Esophagus squamous epithelium (tissue), 5 donors: ENCODE data around the gene CLCN3. TPM values are rescaled to one million over a fixed set of nuclear protein-coding genes. Genes with fewer than 3 reads are reported as not detected.

Source experiments
- DNase-seq: peaks from one replicate; lab custom pipeline; 2025; lab: John Stamatoyannopoulos, UW
- H3K27ac ChIP-seq, 4 donors: fragments of 200-600 bp; sonication (generic); one replicate each; pipeline ENCODE4 v1.5.1; 2016 to 2019; ENCODE audit warnings: mild to moderate bottlenecking in 1 of 4
- H3K27me3 ChIP-seq, 4 donors: fragments of 200-600 bp; sonication (generic); 1 replicate in 3 of 4; 2 replicates in 1 of 4; pipeline versions ENCODE4 v1.5.1 to v1.6.0; 2017 to 2021; ENCODE audit warnings: antibody characterized with exemption in 1 of 4
- H3K36me3 ChIP-seq, 3 donors: fragments of 200-600 bp; sonication (generic); one replicate each; pipeline ENCODE4 v1.5.1; 2016 to 2019
- H3K4me1 ChIP-seq, 3 donors: fragments of 200-600 bp; sonication (generic); one replicate each; pipeline ENCODE4 v1.5.1; 2017 to 2019
- H3K4me3 ChIP-seq, 4 donors: fragments of 200-600 bp; sonication (generic); 1 replicate in 3 of 4; 2 replicates in 1 of 4; pipeline ENCODE4 v1.5.1; 2016 to 2019; ENCODE audit warnings: mild to moderate bottlenecking in 2 of 4, moderate library complexity in 1 of 4
- H3K9me3 ChIP-seq, 3 donors: fragments of 200-600 bp; sonication (generic); one replicate each; pipeline ENCODE4 v1.5.1; 2016 to 2019
- CTCF ChIP-seq, 6 experiments: fragments of 450-650 bp in 4 of 6; fragments of 200-600 bp in 2 of 6; sonication (generic) in 2 of 6; IDR thresholded peaks; one replicate each; pipeline ENCODE4 v1.5.1; 2016 to 2019; ENCODE audit warnings: antibody characterized with exemption in 6 of 6, mild to moderate bottlenecking in 4 of 6, moderate library complexity in 4 of 6
- POLR2A ChIP-seq, 4 donors: fragments of 450-650 bp; IDR thresholded peaks; one replicate each; pipeline ENCODE4 v1.6.1; 2017; ENCODE audit warnings: antibody characterized with exemption in 4 of 4, mild to moderate bottlenecking in 4 of 4, moderate library complexity in 3 of 4
- WGBS, 2 donors: methylation state at CpG; one replicate each; pipeline ENCODE4 v1.1.5; 2018; 5-methylcytosine and 5-hydroxymethylcytosine counted together
- intact Hi-C: fragments of 100-400 bp; cut with DNase I; formaldehyde crosslinking; loops from one replicate; pipeline ENCODE4 v1.15.0; 2022
- total RNA-seq, 4 donors: library from RNA; depleted of rRNA; stranded (reverse); fragments of >200 nt; gene quantifications; one replicate each; pipeline ENCODE4 v1.1.0, GENCODE V29; 2016
- donor health status: DM: yes; HTN: yes; CAD: no.

The CLCN3 gene
- total RNA-seq, 4 donors from 2014 or later, result 31.3 to 66.3 (median 46.1) TPM

- Histone ChIP-seq H3K4me3 (peak within 1 kb of the TSS; percentile 77 to 94 (median 80)), H3K36me3 (no peaks in the 10 kb centered on the region), H3K4me1 (peaks cover 0 to 40% (median 10%) of the 10 kb centered on the region in 3 donors), H3K9me3 (no peaks in the 10 kb centered on the region), H3K27ac (peak within 1 kb of the TSS; percentile 96 to 99 (median 98)), H3K27me3 (no peaks in the 10 kb centered on the region)
- intact Hi-C loops, result loop anchor here (5.0 to 10.0 kb wide), 2 partner anchors 145 to 413 kb away; partner anchors contain the start of genes HPF1 and MFAP3L
- DNase-seq, result peak; percentile 51
- 0 to 1% methylated on average over 19 to 34 of the region's 61 CpGs for WGBS, 2 donors
- TF ChIP-seq POLR2A (IDR thresholded peaks at IDR 0.05) (peak in 2 of 4 donors; percentile 86 to 87), CTCF (IDR thresholded peaks at IDR 0.05) (peak in 1 of 6 experiments; percentile 17)
Measured at GRCh38 chr4:169611991-169612870, 8.1 kb upstream of the CLCN3 start, which contains the start of gene NEK1. TSS of gene NEK1 (minus strand) at chr4:169612583. CDS start at chr4:169602630, 9,953 bp downstream.

GRCh38 chr4:169612871-169613859 lies 7.2 kb upstream of the CLCN3 start:
- Histone ChIP-seq H3K4me1 (peaks cover 0 to 40% (median 10%) of the 10 kb centered on the region in 3 donors), H3K4me3 (peak overlapping the region; percentile 77 to 94 (median 80)), H3K27me3 (no peaks in the 10 kb centered on the region), H3K36me3 (no peaks in the 10 kb centered on the region), H3K27ac (peak overlapping the region; percentile 96 to 99 (median 98)), H3K9me3 (no peaks in the 10 kb centered on the region)
- WGBS, 2 donors, result 2 to 4% methylated on average over 9 of the region's 9 CpGs
- TF ChIP-seq CTCF (IDR thresholded peaks at IDR 0.05), result peak; percentile 19 to 76 (median 62)
- no peak for TF ChIP-seq POLR2A (IDR thresholded peaks at IDR 0.05)
- intact Hi-C loops, result loop anchor here (5.0 to 10.0 kb wide), 2 partner anchors 144 to 412 kb away; partner anchors contain the start of genes HPF1 and MFAP3L
- DNase-seq, result no peak

GRCh38 chr4:169615467-169616106 lies 4.8 kb upstream of the CLCN3 start:
- H3K4me3 ChIP-seq, result no peak overlapping the region
- WGBS, 2 donors, result 69 to 76% methylated on average over 4 of the region's 4 CpGs
- intact Hi-C loops, result loop anchor here (10.0 kb wide), 1 partner anchor 409 kb away; the partner anchor contains the start of gene MFAP3L
- no peaks in the 10 kb centered on the region for H3K9me3 ChIP-seq
- no peak for DNase-seq
- H3K27ac ChIP-seq, result no peak overlapping the region
- H3K4me1 ChIP-seq, result peaks cover 0 to 43% (median 10%) of the 10 kb centered on the region in 3 donors
- TF ChIP-seq CTCF (IDR thresholded peaks at IDR 0.05) (no peak), POLR2A (IDR thresholded peaks at IDR 0.05) (no peak)
- no peaks in the 10 kb centered on the region for H3K36me3 ChIP-seq
- no peaks in the 10 kb centered on the region for H3K27me3 ChIP-seq

DNA sequence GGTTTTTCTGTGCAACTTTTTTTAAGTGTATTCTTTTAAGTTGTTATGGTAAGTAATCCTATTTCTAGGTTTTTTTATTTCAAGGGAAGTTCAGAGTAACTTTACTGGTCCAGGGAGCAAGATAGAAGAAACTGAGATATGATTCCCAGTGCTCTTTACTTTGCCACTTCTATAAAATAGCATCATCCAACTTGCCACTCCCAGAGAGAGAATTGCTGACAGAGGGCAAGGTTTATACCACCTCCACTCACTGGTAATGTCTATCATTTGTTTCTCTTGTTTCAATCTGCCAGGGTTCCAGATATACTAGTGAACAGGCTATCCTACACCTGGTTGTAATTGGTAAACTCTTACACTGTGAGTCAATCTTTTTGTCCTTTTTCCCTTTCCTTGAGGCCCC lies 3.5 kb upstream of the CLCN3 start:
- TF ChIP-seq POLR2A (IDR thresholded peaks at IDR 0.05), result no peak
- no peak for TF ChIP-seq CTCF (IDR thresholded peaks at IDR 0.05)
- H3K36me3 ChIP-seq, result no peaks in the 10 kb centered on the region
- intact Hi-C loops, result loop anchor here (10.0 kb wide), 1 partner anchor 408 kb away; the partner anchor contains the start of gene MFAP3L
- no peaks in the 10 kb centered on the region for H3K9me3 ChIP-seq
- DNase-seq, result no peak
- H3K4me1 ChIP-seq, result peaks cover 0 to 37% (median 6%) of the 10 kb centered on the region in 3 donors
- no peak overlapping the region for H3K27ac ChIP-seq
- no peaks in the 10 kb centered on the region for H3K27me3 ChIP-seq
- no peak overlapping the region for H3K4me3 ChIP-seq
